H9 (cell line): ENCODE results near the gene KRTCAP2. TPM values are rescaled to one million over a fixed set of nuclear protein-coding genes. Genes with fewer than 3 reads are reported as not detected.

ENCODE experiments used
- DNase-seq: peaks from one replicate; pipeline ENCODE4 v3.0.0-alpha.2; 2017
- H2AFZ ChIP-seq: one replicate; pipeline ENCODE4 v1.6.1; 2013; ENCODE audit warnings: mild to moderate bottlenecking, low read length, control low read depth, moderate library complexity
- H2AK5ac ChIP-seq: 2 replicates; pipeline ENCODE4 v1.6.1; 2013; ENCODE audit warnings: low read length, control low read depth, mixed read lengths; ENCODE audit not compliant: insufficient read length
- H2BK120ac ChIP-seq: one replicate; pipeline ENCODE4 v1.6.1; 2013; ENCODE audit warnings: low read depth, mild to moderate bottlenecking, low read length, control low read depth, inconsistent platforms; ENCODE audit not compliant: poor library complexity, severe bottlenecking
- H2BK12ac ChIP-seq: 2 replicates; pipeline ENCODE4 v1.6.1; 2013; ENCODE audit warnings: low read length, control low read depth, mixed read lengths, low read depth; ENCODE audit not compliant: insufficient read length
- H2BK15ac ChIP-seq: 2 replicates; pipeline ENCODE4 v1.6.1; 2013; ENCODE audit warnings: low read depth, low read length, control low read depth
- H2BK20ac ChIP-seq: one replicate; pipeline ENCODE4 v1.6.1; 2013; ENCODE audit warnings: low read depth, mild to moderate bottlenecking, low read length, control low read depth, inconsistent platforms; ENCODE audit not compliant: poor library complexity, severe bottlenecking
- H2BK5ac ChIP-seq: 2 replicates; pipeline ENCODE4 v1.6.1; 2013; ENCODE audit warnings: low read length, control low read depth, mixed read lengths; ENCODE audit not compliant: insufficient read length
- H3K14ac ChIP-seq: 2 replicates; pipeline ENCODE4 v1.6.1; 2013; ENCODE audit warnings: low read length, control low read depth; ENCODE audit not compliant: insufficient read depth
- H3K18ac ChIP-seq: 2 replicates; pipeline ENCODE4 v1.6.1; 2013; ENCODE audit warnings: low read depth, mild to moderate bottlenecking, mixed read lengths, low read length, control low read depth; ENCODE audit not compliant: insufficient read length
- H3K23ac ChIP-seq: 2 replicates; pipeline ENCODE4 v1.6.1; 2013; ENCODE audit warnings: low read length, control low read depth, mixed read lengths, low read depth; ENCODE audit not compliant: insufficient read length
- H3K23me2 ChIP-seq: 2 replicates; pipeline ENCODE4 v1.6.1; 2013; ENCODE audit warnings: low read depth, mild to moderate bottlenecking, mixed read lengths, low read length, control low read depth; ENCODE audit not compliant: insufficient read length, poor library complexity, severe bottlenecking
- H3K27ac ChIP-seq: 2 replicates; pipeline ENCODE4 v1.5.1; 2013; ENCODE audit warnings: low read length, control low read depth, mixed read lengths, low read depth; ENCODE audit not compliant: insufficient read length
- H3K27me3 ChIP-seq: 2 replicates; pipeline ENCODE4 v1.6.1; 2013; ENCODE audit warnings: low read length, control low read depth, inconsistent platforms; ENCODE audit not compliant: insufficient read depth
- H3K4ac ChIP-seq: 2 replicates; pipeline ENCODE4 v1.6.1; 2013; ENCODE audit warnings: low read depth, mild to moderate bottlenecking, control low read depth, inconsistent platforms, low read length, moderate library complexity
- H3K4me1 ChIP-seq: 2 replicates; pipeline ENCODE4 v1.6.1; 2013; ENCODE audit warnings: low read length, control low read depth, inconsistent platforms; ENCODE audit not compliant: insufficient read depth
- H3K4me2 ChIP-seq: 2 replicates; pipeline ENCODE4 v1.6.1; 2013; ENCODE audit warnings: low read length, control low read depth, mixed read lengths; ENCODE audit not compliant: insufficient read length, insufficient read depth
- H3K56ac ChIP-seq: 2 replicates; pipeline ENCODE4 v1.6.1; 2013; ENCODE audit warnings: low read depth, mild to moderate bottlenecking, mixed read lengths, low read length, control low read depth; ENCODE audit not compliant: insufficient read length
- H3K79me1 ChIP-seq: 2 replicates; pipeline ENCODE4 v1.6.1; 2013; ENCODE audit warnings: low read depth, mild to moderate bottlenecking, moderate library complexity, low read length, control low read depth, inconsistent platforms; ENCODE audit not compliant: insufficient read depth, poor library complexity, severe bottlenecking
- H3K79me2 ChIP-seq: 2 replicates; pipeline ENCODE4 v1.6.1; 2013; ENCODE audit warnings: low read length, control low read depth, inconsistent platforms; ENCODE audit not compliant: insufficient read depth
- H3K9ac ChIP-seq: 2 replicates; pipeline ENCODE4 v1.6.1; 2013; ENCODE audit warnings: low read length, control low read depth, mixed read lengths; ENCODE audit not compliant: insufficient read length; ENCODE audit errors: extremely low read depth
- H3K9me3 ChIP-seq: one replicate; pipeline ENCODE4 v1.6.1; 2013; ENCODE audit warnings: low read depth, low read length, inconsistent platforms; ENCODE audit not compliant: control insufficient read depth
- H3T11ph ChIP-seq: one replicate; pipeline ENCODE4 v1.6.1; 2013; ENCODE audit warnings: mild to moderate bottlenecking, low read length, control low read depth, inconsistent platforms
- H4K20me1 ChIP-seq: one replicate; pipeline ENCODE4 v1.6.1; 2013; ENCODE audit not compliant: control insufficient read depth, insufficient read length, insufficient read depth
- H4K5ac ChIP-seq: 2 replicates; pipeline ENCODE4 v1.6.1; 2013; ENCODE audit warnings: low read depth, mild to moderate bottlenecking, mixed read lengths, low read length, control low read depth; ENCODE audit not compliant: insufficient read length
- H4K8ac ChIP-seq: replicated peaks from 2 replicates; pipeline ENCODE4 v1.6.1; 2013; ENCODE audit warnings: low read length, control low read depth, mixed read lengths, low read depth; ENCODE audit not compliant: insufficient read length
- H4K91ac ChIP-seq: 2 replicates; pipeline ENCODE4 v1.6.1; 2013; ENCODE audit warnings: low read depth, mild to moderate bottlenecking, moderate library complexity, mixed read lengths, low read length, control low read depth; ENCODE audit not compliant: insufficient read length
- H3K27ac Mint-ChIP-seq, 3 experiments: 2 replicates in 2 of 3; 3 replicates in 1 of 3; pipeline ENCODE4 v1.8.0; 2020 to 2021; ENCODE audit warnings: mixed read lengths in 3 of 3, mild to moderate bottlenecking in 1 of 3, moderate library complexity in 1 of 3
- H3K27me3 Mint-ChIP-seq: 2 replicates; pipeline ENCODE4 v1.8.0; 2021; ENCODE audit warnings: low read depth, mild to moderate bottlenecking, moderate library complexity, mixed read lengths
- H3K36me3 Mint-ChIP-seq, 3 experiments: 2 replicates in 2 of 3; 3 replicates in 1 of 3; pipeline ENCODE4 v1.8.0; 2020 to 2021; ENCODE audit warnings: low read depth in 3 of 3, mixed read lengths in 3 of 3; ENCODE audit not compliant: insufficient read depth in 1 of 3
- H3K4me1 Mint-ChIP-seq, 2 experiments: 2 replicates each; pipeline ENCODE4 v1.8.0; 2020; ENCODE audit warnings: mixed read lengths in 2 of 2
- H3K4me3 Mint-ChIP-seq, 2 experiments: 2 replicates in 1 of 2; 3 replicates in 1 of 2; pipeline ENCODE4 v1.8.0; 2020 to 2021; ENCODE audit warnings: mild to moderate bottlenecking in 2 of 2, mixed read lengths in 2 of 2, moderate library complexity in 1 of 2
- H3K9me3 Mint-ChIP-seq, 2 experiments: 2 replicates in 1 of 2; 3 replicates in 1 of 2; pipeline ENCODE4 v1.8.0; 2020; ENCODE audit warnings: mild to moderate bottlenecking in 2 of 2, mixed read lengths in 2 of 2, moderate library complexity in 1 of 2
- WGBS: extraction: QIAGEN DNeasy Blood & Tissue Kit; methylation state at CpG from one replicate; pipeline ENCODE4 v1.1.7; 2013; ENCODE audit warnings: missing lambda C conversion rate, low lambda C conversion rate, mixed read lengths; ENCODE audit not compliant: insufficient read length; ENCODE audit errors: extremely low coverage; 5-methylcytosine and 5-hydroxymethylcytosine counted together
- total RNA-seq: library from RNA; stranded (reverse); gene quantifications from 2 replicates; pipeline ENCODE4 v1.2.1, GENCODE V29; 2021
- TF ChIP-seq, protein P1 (sequence below): fragments of 200-600 bp; sonication (generic); conservative IDR thresholded peaks from 3 replicates; pipeline ENCODE4 v1.8.0; 2021; ENCODE audit warnings: antibody characterized with exemption, mild to moderate bottlenecking

The KRTCAP2 gene
- total RNA-seq, 1 experiment from 2014 or later = 149 TPM

DNA sequence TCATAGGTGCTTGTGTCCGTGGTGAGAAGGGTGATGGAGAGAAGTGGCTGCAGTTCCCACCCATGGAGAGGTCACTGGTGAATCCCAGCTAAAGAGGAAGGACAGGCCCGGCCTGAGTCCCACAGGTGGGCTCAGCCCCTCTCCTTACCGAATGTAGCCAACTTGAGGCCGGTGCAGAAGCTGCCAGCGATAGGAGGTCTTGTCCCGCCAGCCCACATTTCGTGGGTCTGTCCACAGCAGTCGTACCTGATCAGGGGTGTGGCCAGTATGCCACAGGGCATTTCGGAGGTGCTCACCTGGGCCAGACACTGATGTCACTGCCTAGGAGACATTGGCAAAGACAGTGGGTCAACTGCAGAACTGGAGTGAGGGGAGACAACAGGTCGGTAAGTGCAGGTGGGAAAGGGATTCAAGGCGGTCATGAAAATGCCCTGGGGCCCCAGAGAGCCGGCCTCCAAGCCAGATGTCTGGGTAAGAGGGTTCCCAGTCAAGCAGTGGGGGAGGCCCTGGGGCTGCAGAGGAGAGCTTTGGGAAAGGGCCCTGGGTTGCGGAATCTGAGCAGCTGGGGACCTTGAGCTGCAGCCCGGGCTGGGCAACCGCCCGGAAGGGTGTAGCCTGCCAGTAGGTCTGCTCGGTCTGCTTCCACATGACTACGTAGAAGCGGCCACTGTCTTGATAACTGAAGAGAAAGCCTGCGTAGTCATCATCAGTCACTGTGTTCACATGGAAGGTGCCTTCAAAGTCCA lies 24.0 kb upstream of the KRTCAP2 start:
- H3K4me3 Mint-ChIP-seq = peak overlapping the region; percentile 95 to 99
- H2BK120ac ChIP-seq = peak overlapping the region; percentile 38
- peaks cover 3 to 4% of the 10 kb centered on the region in 2 experiments; a peak in 4 of 5 replicates for H3K9me3 Mint-ChIP-seq
- H3K56ac ChIP-seq = no peak overlapping the region
- H3K23ac ChIP-seq = no peak overlapping the region
- no peaks in the 10 kb centered on the region for H3K79me1 ChIP-seq
- no peak for DNase-seq
- H3K36me3 Mint-ChIP-seq = peaks cover 62 to 68% (median 64%) of the 10 kb centered on the region in 3 experiments
- H4K8ac ChIP-seq = no peak overlapping the region
- peak overlapping the region; percentile 98 to 99 (median 98) for H3K27ac Mint-ChIP-seq
- peaks cover 28% of the 10 kb centered on the region for H3K23me2 ChIP-seq
- H2BK15ac ChIP-seq = no peak overlapping the region
- peak overlapping the region; percentile 74; the same call in 1 of the 2 replicates for H3K14ac ChIP-seq
- peak overlapping the region; percentile 28 for H4K91ac ChIP-seq
- no peak overlapping the region for H2AFZ ChIP-seq
- H2BK12ac ChIP-seq = peak overlapping the region; percentile 71
- peaks cover 3% of the 10 kb centered on the region for H4K20me1 ChIP-seq
- peaks cover 10% of the 10 kb centered on the region for H3K4me1 ChIP-seq
- WGBS = no CpG with 5 or more reads among the region's 20 CpGs
- H3K4me1 Mint-ChIP-seq = peaks cover 30 to 44% of the 10 kb centered on the region in 2 experiments
- peak overlapping the region; percentile 66 for H3K9ac ChIP-seq
- peak overlapping the region; percentile 59 for H3K18ac ChIP-seq
- H3K27me3 Mint-ChIP-seq = peaks cover 3% of the 10 kb centered on the region
- H4K5ac ChIP-seq = peak overlapping the region; percentile 53
- no peak overlapping the region for H2BK20ac ChIP-seq
- TF ChIP-seq, protein P1, sequence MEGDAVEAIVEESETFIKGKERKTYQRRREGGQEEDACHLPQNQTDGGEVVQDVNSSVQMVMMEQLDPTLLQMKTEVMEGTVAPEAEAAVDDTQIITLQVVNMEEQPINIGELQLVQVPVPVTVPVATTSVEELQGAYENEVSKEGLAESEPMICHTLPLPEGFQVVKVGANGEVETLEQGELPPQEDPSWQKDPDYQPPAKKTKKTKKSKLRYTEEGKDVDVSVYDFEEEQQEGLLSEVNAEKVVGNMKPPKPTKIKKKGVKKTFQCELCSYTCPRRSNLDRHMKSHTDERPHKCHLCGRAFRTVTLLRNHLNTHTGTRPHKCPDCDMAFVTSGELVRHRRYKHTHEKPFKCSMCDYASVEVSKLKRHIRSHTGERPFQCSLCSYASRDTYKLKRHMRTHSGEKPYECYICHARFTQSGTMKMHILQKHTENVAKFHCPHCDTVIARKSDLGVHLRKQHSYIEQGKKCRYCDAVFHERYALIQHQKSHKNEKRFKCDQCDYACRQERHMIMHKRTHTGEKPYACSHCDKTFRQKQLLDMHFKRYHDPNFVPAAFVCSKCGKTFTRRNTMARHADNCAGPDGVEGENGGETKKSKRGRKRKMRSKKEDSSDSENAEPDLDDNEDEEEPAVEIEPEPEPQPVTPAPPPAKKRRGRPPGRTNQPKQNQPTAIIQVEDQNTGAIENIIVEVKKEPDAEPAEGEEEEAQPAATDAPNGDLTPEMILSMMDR = no peak
- H3K27ac ChIP-seq = peak overlapping the region; percentile 80
- H3K4ac ChIP-seq = peak overlapping the region; percentile 51
- peak overlapping the region; percentile 95 for H3K4me2 ChIP-seq
- H3K9me3 ChIP-seq = no peaks in the 10 kb centered on the region
- peaks cover 13% of the 10 kb centered on the region; the same call in 1 of the 2 replicates for H3K79me2 ChIP-seq
- no peaks in the 10 kb centered on the region for H3K27me3 ChIP-seq
- H2BK5ac ChIP-seq = no peak overlapping the region
- peak overlapping the region; percentile 1 for H2AK5ac ChIP-seq
- H3T11ph ChIP-seq = no peak overlapping the region
